Stimulated activated CD4-positive, alpha-beta T cell treated with anti-CD3 and anti-CD28 coated beads, Interleukin-2, amount 100 ng/mL, for 48 hours (primary cell): ENCODE measurements around the gene CALCA.
"Not testable (repeated sequence)": the region's sequence is repeated elsewhere in the genome, so short reads cannot be mapped to it uniquely, and the experiment has no call there.

Experiments
- DNase-seq, 2 donors: peaks; one replicate each; pipeline ENCODE4 v3.0.0-alpha.2; 2020

Gene CALCA

GRCh38 chr11:14971865-14972580 is at the start of gene CALCA:
CALCA (minus strand) TSS chr11:14972351; CDS start chr11:14971192, 1,159 bp downstream.
- no peak for DNase-seq

- no peak for DNase-seq
Observed at GRCh38 chr11:15016200-15016599, 44.0 kb upstream of the CALCA start.

- DNase-seq = no peak
Observed at GRCh38 chr11:15011776-15012345, 39.7 kb upstream of the CALCA start.

GRCh38 chr11:15010865-15011264 is 38.7 kb upstream of the CALCA start:
- DNase-seq = no peak

- no peak for DNase-seq
Observed at GRCh38 chr11:15006139-15006759, 34.1 kb upstream of the CALCA start.

- DNase-seq = not testable (repeated sequence)
Observed at GRCh38 chr11:14988133-14988532, 16.0 kb upstream of the CALCA start.

- no peak for DNase-seq
Observed at GRCh38 chr11:14981507-14981906, 9.4 kb upstream of the CALCA start.

- no peak for DNase-seq
Observed at GRCh38 chr11:14980854-14981253, 8.7 kb upstream of the CALCA start.

GRCh38 chr11:14977101-14977880 is 5.1 kb upstream of the CALCA start:
- DNase-seq = no peak

- DNase-seq = no peak
Observed at GRCh38 chr11:14975252-14975587, 3.1 kb upstream of the CALCA start.

GRCh38 chr11:14974515-14975251 is 2.5 kb upstream of the CALCA start:
- peak; percentile 58 to 67 for DNase-seq

- DNase-seq = peak; percentile 18 to 22
Observed at GRCh38 chr11:14973621-14974514, 1.7 kb upstream of the CALCA start.

- DNase-seq = no peak
Observed at GRCh38 chr11:14972581-14973495, 687 bp upstream of the CALCA start.

- peak; percentile 72 to 75 for DNase-seq
Observed at GRCh38 chr11:14969901-14970323, 2.2 kb downstream of the CALCA start.

- no peak for DNase-seq
Observed at GRCh38 chr11:14967581-14968243, 4.4 kb downstream of the CALCA start.

GRCh38 chr11:14956111-14956510 is 16.0 kb downstream of the CALCA start:
- no peak for DNase-seq

GRCh38 chr11:14954581-14954980 is 17.6 kb downstream of the CALCA start:
- no peak for DNase-seq

- DNase-seq = no peak
Observed at GRCh38 chr11:14953904-14954303, 18.2 kb downstream of the CALCA start.

- no peak for DNase-seq
Observed at GRCh38 chr11:14949437-14950147, 22.6 kb downstream of the CALCA start.
